NB4 (cell line): ENCODE results near the gene SLCO3A1.

Experiments used
- CTCF ChIP-seq: IDR thresholded peaks from one replicate; pipeline ENCODE4 v1.5.1; 2012; ENCODE audit warnings: low read depth, low read length
- POLR2A ChIP-seq: IDR thresholded peaks from 2 replicates; pipeline ENCODE4 v1.6.1; 2011; ENCODE audit warnings: mild to moderate bottlenecking; ENCODE audit not compliant: insufficient read length; ENCODE audit errors: extremely low read depth
- TF ChIP-seq, protein P1 (sequence below): IDR thresholded peaks from 2 replicates; pipeline ENCODE4 v1.6.1; 2011; ENCODE audit warnings: low read depth, low read length

GRCh38 chr15:92111751-92112150 is 258.2 kb downstream of the SLCO3A1 start:
- TF ChIP-seq POLR2A: no peak
- TF ChIP-seq CTCF: no peak
- TF ChIP-seq, protein P1, sequence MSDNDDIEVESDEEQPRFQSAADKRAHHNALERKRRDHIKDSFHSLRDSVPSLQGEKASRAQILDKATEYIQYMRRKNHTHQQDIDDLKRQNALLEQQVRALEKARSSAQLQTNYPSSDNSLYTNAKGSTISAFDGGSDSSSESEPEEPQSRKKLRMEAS: no peak
